ENCODE data around the gene NLRP1.
A peak's percentile ranks its signal among the peaks of the same experiment; 100 is the strongest.

NLRP1 gene

GRCh38 chr17:5561736-5562571, 22.4 kb downstream of the NLRP1 start:
- in situ Hi-C loops (cut with HindIII; ENCODE audit: low pct_ligation_motif_present, low pct_unique_long_range_greater_than_20kb, low sequenced_read_pairs), result no loop called here
- no peak for DNase-seq

GRCh38 chr17:5560361-5560988, 23.8 kb downstream of the NLRP1 start:
- in situ Hi-C loops (cut with HindIII; ENCODE audit: low pct_ligation_motif_present, low pct_unique_long_range_greater_than_20kb, low sequenced_read_pairs), result no loop called here
- no peak for DNase-seq

GRCh38 chr17:5558815-5559785, 25.2 kb downstream of the NLRP1 start:
- DNase-seq, result no peak
- in situ Hi-C loops (cut with HindIII; ENCODE audit: low pct_ligation_motif_present, low pct_unique_long_range_greater_than_20kb, low sequenced_read_pairs), result no loop called here

DNA sequence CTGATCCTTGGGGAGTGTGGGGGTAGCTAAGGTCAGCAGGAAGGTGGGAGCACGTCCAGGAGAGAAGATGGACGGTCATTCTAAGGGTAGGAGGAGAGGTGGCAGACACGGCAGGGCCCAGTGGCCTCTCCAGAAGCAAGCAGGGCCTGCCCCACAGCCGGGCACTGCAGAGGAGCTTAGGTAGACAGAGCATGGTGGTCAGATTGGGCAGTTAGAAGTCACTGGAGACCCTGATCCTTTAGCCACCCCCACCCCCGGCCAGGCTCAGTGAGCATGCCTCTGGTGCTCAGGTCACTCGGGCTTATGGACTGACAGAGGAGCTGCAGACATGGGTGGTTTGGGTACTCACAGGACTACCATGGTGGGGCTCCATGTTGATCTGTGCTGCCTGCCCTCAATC, 26.3 kb downstream of the NLRP1 start:
- in situ Hi-C loops (cut with HindIII; ENCODE audit: low pct_ligation_motif_present, low pct_unique_long_range_greater_than_20kb, low sequenced_read_pairs), result no loop called here

GRCh38 chr17:5557485-5557884, 26.8 kb downstream of the NLRP1 start:
- DNase-seq, result peak; percentile 66
- in situ Hi-C loops (cut with HindIII; ENCODE audit: low pct_ligation_motif_present, low pct_unique_long_range_greater_than_20kb, low sequenced_read_pairs), result no loop called here

More for the DNA sequence above, 26.3 kb downstream of the NLRP1 start:
- no peak for DNase-seq

DNA sequence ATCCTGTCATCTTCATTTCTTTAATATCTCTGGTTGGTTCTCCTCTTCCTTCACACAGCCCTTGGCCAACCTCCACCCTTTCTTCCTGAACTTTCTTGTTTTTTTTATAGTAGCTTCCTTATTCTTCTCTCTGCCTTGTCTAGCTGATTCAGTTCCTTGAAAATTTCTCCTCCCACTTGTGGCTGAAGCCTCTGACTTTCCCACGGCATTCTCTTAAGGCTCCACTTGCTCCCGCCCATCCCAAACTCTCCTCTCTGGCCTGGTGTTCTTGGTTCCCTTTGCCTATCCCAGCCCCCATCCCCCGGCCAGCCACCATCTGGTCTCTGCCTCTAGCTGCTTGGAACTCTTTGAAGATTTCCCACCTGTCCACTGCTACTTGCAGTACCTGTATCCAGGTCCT, 29.1 kb downstream of the NLRP1 start:
- DNase-seq, result no peak
- in situ Hi-C loops (cut with HindIII; ENCODE audit: low pct_ligation_motif_present, low pct_unique_long_range_greater_than_20kb, low sequenced_read_pairs), result no loop called here

DNA sequence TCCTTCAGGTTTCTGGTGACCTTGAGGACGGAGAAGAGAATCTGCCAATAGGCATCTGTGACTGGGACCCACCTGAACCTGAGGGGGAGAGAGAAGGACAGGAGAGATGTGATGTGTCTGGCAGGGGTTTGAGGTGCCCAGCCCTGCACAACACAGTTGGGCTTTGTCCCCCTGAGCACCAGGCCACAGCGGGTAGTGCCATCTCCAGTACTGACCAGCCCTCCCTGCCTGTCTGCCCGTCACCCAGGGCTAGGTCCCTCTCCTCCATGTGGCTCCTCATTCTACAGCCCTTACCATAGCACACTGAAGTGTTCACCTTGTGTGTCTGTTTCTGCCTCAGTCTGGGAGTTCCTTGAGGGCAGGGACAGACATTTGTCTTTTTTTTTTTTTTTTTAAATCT, 30.8 kb downstream of the NLRP1 start:
- in situ Hi-C loops (cut with HindIII; ENCODE audit: low pct_ligation_motif_present, low pct_unique_long_range_greater_than_20kb, low sequenced_read_pairs), result no loop called here
- no peak for DNase-seq

DNA sequence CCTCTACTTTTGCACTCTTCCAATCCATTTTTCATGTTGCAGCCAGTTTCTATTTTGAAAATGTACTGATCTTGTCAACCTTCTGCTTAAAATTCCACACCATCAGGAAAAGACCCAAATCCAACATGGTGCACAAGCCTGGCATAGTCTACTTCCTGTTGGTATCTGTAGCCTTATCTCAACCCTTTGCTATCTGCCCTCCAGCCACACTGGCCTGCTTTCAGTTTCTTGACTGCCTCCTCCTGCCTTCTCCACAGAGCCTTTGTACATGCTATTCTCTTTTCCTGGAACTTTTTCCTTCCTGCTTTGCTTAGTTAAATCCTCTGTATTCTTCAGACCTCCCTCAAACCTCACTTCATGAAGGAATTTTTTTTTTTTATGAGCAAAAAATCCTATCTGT, 31.5 kb downstream of the NLRP1 start:
- no peak for DNase-seq
- in situ Hi-C loops (cut with HindIII; ENCODE audit: low pct_ligation_motif_present, low pct_unique_long_range_greater_than_20kb, low sequenced_read_pairs), result no loop called here

GRCh38 chr17:5545051-5545987, 39.0 kb downstream of the NLRP1 start:
- DNase-seq, result no peak
- in situ Hi-C loops (cut with HindIII; ENCODE audit: low pct_ligation_motif_present, low pct_unique_long_range_greater_than_20kb, low sequenced_read_pairs), result no loop called here

DNA sequence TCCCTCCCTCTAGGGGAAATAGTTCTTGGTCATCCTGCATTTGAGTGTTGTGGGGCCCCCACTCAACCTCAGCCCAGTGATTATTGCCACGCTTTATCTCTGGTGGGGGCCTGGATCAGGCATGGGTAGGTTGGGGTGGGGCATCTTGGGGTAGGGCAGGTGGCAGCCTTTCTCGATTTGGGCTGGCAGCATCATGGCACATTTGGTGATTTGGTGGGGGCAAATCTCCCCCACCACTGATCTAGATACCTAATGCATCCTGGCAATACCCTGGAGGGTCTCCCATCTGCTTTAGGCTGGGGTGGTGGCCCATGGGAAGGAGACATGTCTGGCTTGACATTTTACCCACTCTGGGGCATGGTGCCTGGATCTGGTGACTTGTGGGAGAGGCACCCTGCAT, 40.2 kb downstream of the NLRP1 start:
- DNase-seq, result no peak
- in situ Hi-C loops (cut with HindIII; ENCODE audit: low pct_ligation_motif_present, low pct_unique_long_range_greater_than_20kb, low sequenced_read_pairs), result no loop called here

- in situ Hi-C loops (cut with HindIII; ENCODE audit: low pct_ligation_motif_present, low pct_unique_long_range_greater_than_20kb, low sequenced_read_pairs), result no loop called here
- no peak for DNase-seq
Observed at GRCh38 chr17:5541610-5542202, 42.6 kb downstream of the NLRP1 start.

GRCh38 chr17:5540321-5540720, 44.0 kb downstream of the NLRP1 start:
- no peak for DNase-seq
- in situ Hi-C loops (cut with HindIII; ENCODE audit: low pct_ligation_motif_present, low pct_unique_long_range_greater_than_20kb, low sequenced_read_pairs), result no loop called here

DNA sequence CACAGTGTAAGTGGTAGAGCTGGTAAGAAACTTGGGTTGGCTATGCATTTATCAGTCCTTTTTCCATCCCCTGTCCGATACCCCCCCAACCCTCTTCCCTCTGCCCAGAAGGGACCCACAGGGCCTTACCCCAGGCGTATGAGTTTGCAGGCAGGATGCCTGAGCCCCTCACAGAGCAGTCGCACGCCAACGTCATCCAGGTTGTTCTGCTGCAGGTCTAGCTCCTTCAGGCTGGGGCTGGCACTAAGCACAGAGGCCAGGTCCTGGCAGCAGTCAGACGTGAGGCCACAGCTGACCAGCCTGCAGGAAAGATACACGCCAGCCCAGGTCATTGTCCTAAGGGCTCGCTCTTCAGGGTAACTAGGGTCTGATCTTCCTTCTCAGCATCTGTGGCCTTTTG, 45.0 kb downstream of the NLRP1 start:
- no peak for DNase-seq
- in situ Hi-C loops (cut with HindIII; ENCODE audit: low pct_ligation_motif_present, low pct_unique_long_range_greater_than_20kb, low sequenced_read_pairs), result no loop called here

- in situ Hi-C loops (cut with HindIII; ENCODE audit: low pct_ligation_motif_present, low pct_unique_long_range_greater_than_20kb, low sequenced_read_pairs), result no loop called here
Observed at GRCh38 chr17:5536866-5537650, 47.3 kb downstream of the NLRP1 start.

GRCh38 chr17:5535436-5535835, 48.9 kb downstream of the NLRP1 start:
- DNase-seq, result no peak
- in situ Hi-C loops (cut with HindIII; ENCODE audit: low pct_ligation_motif_present, low pct_unique_long_range_greater_than_20kb, low sequenced_read_pairs), result no loop called here

More at GRCh38 chr17:5536866-5537650, 47.3 kb downstream of the NLRP1 start:
- no peak for DNase-seq

DNA sequence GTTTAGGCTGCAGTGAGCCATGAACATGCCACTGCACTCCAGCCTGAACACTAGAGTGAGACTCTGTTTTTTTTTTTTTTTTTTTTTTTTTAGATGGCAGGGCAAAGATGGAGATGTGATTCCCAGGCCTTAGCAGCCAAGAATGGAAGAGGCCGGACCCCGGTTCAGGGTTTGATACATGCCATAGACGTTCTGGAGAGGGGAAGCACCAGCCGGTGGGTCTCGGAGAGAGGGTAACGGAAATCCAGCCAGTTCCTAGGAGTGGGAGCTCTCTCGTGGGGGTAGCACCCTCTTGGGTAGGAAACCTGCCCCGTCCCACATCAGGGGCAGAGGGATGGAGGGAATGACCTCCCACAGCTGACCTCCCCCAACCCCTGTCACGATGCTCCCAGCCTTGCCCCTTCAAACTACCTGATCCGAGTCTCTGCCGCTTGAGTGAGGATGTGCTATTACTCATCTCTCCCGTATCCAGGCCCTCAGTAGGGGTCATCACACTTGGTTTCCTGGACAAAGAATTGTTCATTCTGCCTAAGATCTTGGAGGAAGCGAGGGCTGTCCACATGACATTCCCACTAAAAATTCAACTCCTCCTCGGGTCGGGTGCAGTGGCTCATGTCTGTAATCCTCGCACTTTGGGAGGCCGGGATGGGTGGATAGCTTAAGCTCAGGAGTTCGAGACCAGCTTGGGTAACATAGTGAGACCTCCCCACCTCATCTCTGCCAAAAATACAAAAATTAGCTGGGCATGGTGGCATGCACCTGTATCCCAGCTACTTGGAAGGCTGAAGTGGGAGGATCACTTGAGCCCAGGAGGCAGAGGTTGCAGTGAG, 50.6 kb downstream of the NLRP1 start:
- in situ Hi-C loops (cut with HindIII; ENCODE audit: low pct_ligation_motif_present, low pct_unique_long_range_greater_than_20kb, low sequenced_read_pairs), result no loop called here
- peak; percentile 82 for DNase-seq
